AG09319 (cell line): ENCODE results near the gene REEP3.

Experiments
- DNase-seq: peaks from one replicate; pipeline ENCODE4 v3.0.0-alpha.2; 2010; ENCODE audit warnings: low read depth; ENCODE audit errors: extremely low read depth
- CTCF ChIP-seq: IDR thresholded peaks from 2 replicates; pipeline ENCODE4 v1.5.1; 2011; ENCODE audit warnings: low read depth, mild to moderate bottlenecking, inconsistent platforms, low read length, moderate library complexity

The REEP3 gene

GRCh38 chr10:63527401-63527800 is 6.2 kb downstream of the REEP3 start:
- DNase-seq: no peak
- no peak for TF ChIP-seq CTCF

- TF ChIP-seq CTCF: no peak
- DNase-seq: no peak
Measured at GRCh38 chr10:63528084-63528744, 7.0 kb downstream of the REEP3 start.

- DNase-seq: no peak
- TF ChIP-seq CTCF: no peak
Measured at GRCh38 chr10:63530409-63530808, 9.2 kb downstream of the REEP3 start.

GRCh38 chr10:63534723-63535122 is 13.5 kb downstream of the REEP3 start:
- DNase-seq: no peak
- TF ChIP-seq CTCF: no peak

- no peak for DNase-seq
- no peak for TF ChIP-seq CTCF
Measured at GRCh38 chr10:63536698-63537097, 15.5 kb downstream of the REEP3 start.

- no peak for DNase-seq
- TF ChIP-seq CTCF: no peak
Measured at GRCh38 chr10:63537536-63537935, 16.3 kb downstream of the REEP3 start.

GRCh38 chr10:63539377-63539776 is 18.2 kb downstream of the REEP3 start:
- DNase-seq: no peak
- TF ChIP-seq CTCF: no peak
